Vagina (tissue), 2 donors: ENCODE data around the gene DOCK1.

ENCODE experiments used
- POLR2AphosphoS5 ChIP-seq, 2 donors: sonication (generic); formaldehyde crosslinking; IDR thresholded peaks; one replicate each; pipeline ENCODE4 v1.9.0; 2017; ENCODE audit warnings: antibody characterized with exemption in 2 of 2, mild to moderate bottlenecking in 2 of 2, low read depth in 1 of 2; ENCODE audit not compliant: insufficient read depth in 1 of 2
- TF ChIP-seq, protein P1 (sequence below), 3 experiments: fragments of 450-650 bp in 2 of 3; fragments of 200-600 bp in 1 of 3; sonication (generic) in 1 of 3; IDR thresholded peaks; one replicate each; pipeline ENCODE4 v1.5.1; 2017 to 2019; ENCODE audit warnings: antibody characterized with exemption in 3 of 3, mild to moderate bottlenecking in 2 of 3, moderate library complexity in 2 of 3

DNA sequence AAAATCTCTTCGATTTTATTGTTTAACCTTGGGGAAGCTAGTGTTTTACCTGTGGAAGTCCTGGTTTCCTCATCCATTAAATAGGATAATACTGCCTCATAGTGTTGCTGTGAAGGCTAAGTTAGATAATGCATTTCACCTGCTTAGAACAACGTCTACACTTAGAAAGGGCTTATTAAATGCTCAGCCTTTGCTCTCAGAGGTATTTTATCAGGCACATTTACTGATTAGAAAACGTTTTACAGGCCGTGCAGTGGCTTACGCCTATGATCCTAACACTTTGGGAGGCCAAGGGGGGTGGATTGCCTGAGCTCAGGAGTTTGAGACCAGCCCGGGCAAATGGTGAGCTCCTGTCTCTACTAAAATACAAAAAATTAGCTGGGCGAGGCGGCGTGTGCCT lies 146.8 kb downstream of the DOCK1 start:
- TF ChIP-seq, protein P1, sequence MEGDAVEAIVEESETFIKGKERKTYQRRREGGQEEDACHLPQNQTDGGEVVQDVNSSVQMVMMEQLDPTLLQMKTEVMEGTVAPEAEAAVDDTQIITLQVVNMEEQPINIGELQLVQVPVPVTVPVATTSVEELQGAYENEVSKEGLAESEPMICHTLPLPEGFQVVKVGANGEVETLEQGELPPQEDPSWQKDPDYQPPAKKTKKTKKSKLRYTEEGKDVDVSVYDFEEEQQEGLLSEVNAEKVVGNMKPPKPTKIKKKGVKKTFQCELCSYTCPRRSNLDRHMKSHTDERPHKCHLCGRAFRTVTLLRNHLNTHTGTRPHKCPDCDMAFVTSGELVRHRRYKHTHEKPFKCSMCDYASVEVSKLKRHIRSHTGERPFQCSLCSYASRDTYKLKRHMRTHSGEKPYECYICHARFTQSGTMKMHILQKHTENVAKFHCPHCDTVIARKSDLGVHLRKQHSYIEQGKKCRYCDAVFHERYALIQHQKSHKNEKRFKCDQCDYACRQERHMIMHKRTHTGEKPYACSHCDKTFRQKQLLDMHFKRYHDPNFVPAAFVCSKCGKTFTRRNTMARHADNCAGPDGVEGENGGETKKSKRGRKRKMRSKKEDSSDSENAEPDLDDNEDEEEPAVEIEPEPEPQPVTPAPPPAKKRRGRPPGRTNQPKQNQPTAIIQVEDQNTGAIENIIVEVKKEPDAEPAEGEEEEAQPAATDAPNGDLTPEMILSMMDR (IDR thresholded peaks at IDR 0.05) = no peak
- TF ChIP-seq POLR2AphosphoS5 (IDR thresholded peaks at IDR 0.05; ENCODE audit: insufficient read depth in 1 of 2, low read depth in 1 of 2) = no peak
